Epithelial cell of esophagus (primary cell): ENCODE results near the gene MEDAG.

ENCODE experiments used
- DNase-seq: peaks from one replicate; pipeline ENCODE4 v3.0.0; 2010; ENCODE audit warnings: low read depth
- H3K4me3 ChIP-seq: 2 replicates; pipeline ENCODE4 v1.5.1; 2011; ENCODE audit warnings: mild to moderate bottlenecking, low read length, control low read depth
- CTCF ChIP-seq: IDR thresholded peaks from 2 replicates; pipeline ENCODE4 v1.5.1; 2011; ENCODE audit warnings: low read depth, mild to moderate bottlenecking, low read length, control low read depth, inconsistent platforms; ENCODE audit not compliant: insufficient read depth; ENCODE audit errors: missing control alignments

MEDAG gene

GRCh38 chr13:30872685-30873461 lies 33.2 kb upstream of the MEDAG start:
- peak; percentile 50 for DNase-seq
- no peak overlapping the region for H3K4me3 ChIP-seq
- no peak for TF ChIP-seq CTCF

- no peak for DNase-seq
- no peak overlapping the region for H3K4me3 ChIP-seq
- no peak for TF ChIP-seq CTCF
These were observed 32.6 kb upstream of the MEDAG start for GRCh38 chr13:30873499-30873898.

GRCh38 chr13:30874111-30874510 lies 32.0 kb upstream of the MEDAG start:
- DNase-seq = no peak
- no peak for TF ChIP-seq CTCF
- H3K4me3 ChIP-seq = no peak overlapping the region

GRCh38 chr13:30874561-30874960 lies 31.5 kb upstream of the MEDAG start:
- H3K4me3 ChIP-seq = no peak overlapping the region
- no peak for DNase-seq
- TF ChIP-seq CTCF = no peak

DNA sequence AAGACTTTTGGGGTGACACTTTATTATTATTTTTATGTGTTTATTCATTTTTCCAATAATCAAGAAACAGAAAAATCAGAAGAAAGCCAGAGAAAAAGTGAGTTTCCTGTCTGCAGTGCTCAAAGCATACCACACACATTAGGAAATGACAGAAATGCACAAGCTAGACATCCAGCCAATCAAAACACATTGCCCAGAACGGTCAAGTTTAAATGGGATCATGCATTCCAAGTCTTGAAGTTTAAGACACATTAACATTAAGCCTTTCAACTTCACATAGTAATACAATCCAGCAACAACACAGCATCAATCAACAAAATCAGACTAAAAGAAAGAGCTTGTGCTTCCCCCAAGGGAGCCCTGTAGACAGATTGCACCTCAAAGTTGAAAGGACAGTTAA lies 28.7 kb upstream of the MEDAG start:
- no peak for DNase-seq
- no peak overlapping the region for H3K4me3 ChIP-seq
- TF ChIP-seq CTCF = no peak

GRCh38 chr13:30880151-30880855 lies 25.8 kb upstream of the MEDAG start:
- TF ChIP-seq CTCF = no peak
- no peak for DNase-seq
- no peak overlapping the region for H3K4me3 ChIP-seq

GRCh38 chr13:30880856-30881155 lies 25.3 kb upstream of the MEDAG start:
- no peak for TF ChIP-seq CTCF
- DNase-seq = peak; percentile 68
- no peak overlapping the region for H3K4me3 ChIP-seq
